ENCODE measurements around the gene UBE2D2.
A peak's percentile ranks its signal among the peaks of the same experiment; 100 is the strongest.

UBE2D2 gene

DNA sequence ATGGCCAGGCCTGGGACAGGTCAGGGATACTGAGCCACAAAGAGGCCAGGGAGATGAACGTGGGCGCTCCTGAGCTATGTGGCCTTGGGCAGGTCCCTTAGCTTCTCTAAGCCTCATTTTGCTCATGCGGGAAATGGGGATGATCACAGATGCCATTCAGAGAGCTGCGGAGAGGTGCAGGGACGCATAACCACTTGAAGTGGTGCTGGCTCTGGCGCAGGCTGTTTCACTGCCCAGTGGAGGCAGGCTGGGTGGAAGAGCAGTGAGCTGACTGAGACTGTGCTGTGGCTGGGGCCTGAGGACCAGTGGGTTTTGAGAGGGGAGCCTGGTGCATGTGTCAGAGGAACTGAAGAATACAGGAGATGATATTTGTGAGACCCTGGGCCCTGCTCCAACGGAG, 105.4 kb downstream of the UBE2D2 start:
- Histone ChIP-seq H3K27ac (ENCODE audit: low read depth, low read length) (no peak overlapping the region), H3K4me3 (ENCODE audit: low read length) (no peak overlapping the region), H3K27me3 (ENCODE audit: insufficient read depth, low read length) (no peaks in the 10 kb centered on the region), H3K9ac (ENCODE audit: low read depth, low read length) (no peak overlapping the region), H3K9me3 (ENCODE audit: insufficient read depth, low read depth, low read length) (no peaks in the 10 kb centered on the region), H3K4me1 (ENCODE audit: insufficient read depth, low read length) (peaks cover 26% of the 10 kb centered on the region), H3K36me3 (ENCODE audit: insufficient read depth, low read length) (peaks cover 5% of the 10 kb centered on the region; the same call in 1 of the 2 replicates)
- 88% methylated on average over 7 of the region's 7 CpGs for WGBS

DNA sequence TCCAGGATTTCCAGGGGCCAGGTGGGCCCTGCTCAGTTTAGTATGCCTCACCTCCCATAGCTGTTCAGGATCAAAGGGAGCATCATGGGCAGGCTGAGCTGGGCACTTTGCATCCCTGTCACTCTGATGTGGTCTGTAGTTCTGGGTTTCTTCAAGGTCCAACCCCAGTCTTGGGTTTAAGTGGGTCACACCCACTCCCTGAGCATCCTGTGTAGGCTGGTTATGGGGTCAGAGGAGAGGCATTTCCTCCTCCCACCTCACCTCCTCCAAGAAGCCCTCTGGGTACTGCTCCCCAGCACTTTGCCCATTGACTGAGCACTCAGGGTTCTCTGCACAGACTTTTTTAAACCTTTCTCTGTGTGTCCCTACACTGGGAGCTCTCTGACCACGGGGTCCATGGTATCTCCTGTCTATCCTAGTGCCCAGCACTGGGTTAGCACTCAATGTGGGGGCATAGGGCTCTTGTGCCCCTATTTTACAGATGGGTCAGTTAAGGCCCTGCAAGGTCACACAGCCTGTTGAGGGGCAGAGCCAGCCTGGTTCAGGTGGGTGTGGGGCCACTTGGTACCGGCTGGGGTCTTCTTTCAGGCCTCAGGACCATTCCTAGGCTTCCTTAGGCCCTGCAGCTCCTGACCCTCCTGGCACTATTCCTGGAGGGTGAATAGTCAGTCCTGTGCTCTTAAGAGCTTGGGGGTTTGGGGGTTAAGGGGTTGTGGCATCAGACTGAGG, 106.0 kb downstream of the UBE2D2 start:
- 81% methylated on average over 2 of the region's 2 CpGs for WGBS
- peaks cover 26% of the 10 kb centered on the region for H3K4me1 ChIP-seq (ENCODE audit: insufficient read depth, low read length)
- H3K9me3 ChIP-seq (ENCODE audit: insufficient read depth, low read depth, low read length) = no peaks in the 10 kb centered on the region
- no peak overlapping the region for H3K27ac ChIP-seq (ENCODE audit: low read depth, low read length)
- H3K27me3 ChIP-seq (ENCODE audit: insufficient read depth, low read length) = no peaks in the 10 kb centered on the region
- H3K4me3 ChIP-seq (ENCODE audit: low read length) = no peak overlapping the region
- no peak overlapping the region for H3K9ac ChIP-seq (ENCODE audit: low read depth, low read length)
- H3K36me3 ChIP-seq (ENCODE audit: insufficient read depth, low read length) = peaks cover 5% of the 10 kb centered on the region; the same call in 1 of the 2 replicates

DNA sequence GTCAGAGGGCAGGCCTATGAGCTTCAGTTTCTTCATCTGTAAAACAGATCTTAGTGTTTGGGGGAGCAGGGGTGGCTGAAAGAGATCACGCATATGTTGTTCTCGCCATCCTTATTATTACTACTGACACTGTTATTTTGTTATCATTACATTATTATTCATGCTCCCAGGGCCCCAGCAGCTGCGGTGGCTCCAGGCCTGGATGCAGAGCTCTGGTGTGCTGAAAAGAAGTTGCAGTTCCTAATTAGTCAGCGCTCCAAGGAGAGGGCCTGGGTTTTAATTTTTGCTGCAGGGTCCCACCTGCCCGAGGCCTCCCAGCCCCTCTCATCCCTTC, 106.6 kb downstream of the UBE2D2 start:
- Histone ChIP-seq H3K4me1 (ENCODE audit: insufficient read depth, low read length) (peaks cover 26% of the 10 kb centered on the region), H3K27ac (ENCODE audit: low read depth, low read length) (no peak overlapping the region), H3K9ac (ENCODE audit: low read depth, low read length) (no peak overlapping the region), H3K4me3 (ENCODE audit: low read length) (no peak overlapping the region), H3K27me3 (ENCODE audit: insufficient read depth, low read length) (no peaks in the 10 kb centered on the region), H3K9me3 (ENCODE audit: insufficient read depth, low read depth, low read length) (no peaks in the 10 kb centered on the region), H3K36me3 (ENCODE audit: insufficient read depth, low read length) (peaks cover 5% of the 10 kb centered on the region; the same call in 1 of the 2 replicates)
- 70% methylated on average over 3 of the region's 5 CpGs for WGBS

DNA sequence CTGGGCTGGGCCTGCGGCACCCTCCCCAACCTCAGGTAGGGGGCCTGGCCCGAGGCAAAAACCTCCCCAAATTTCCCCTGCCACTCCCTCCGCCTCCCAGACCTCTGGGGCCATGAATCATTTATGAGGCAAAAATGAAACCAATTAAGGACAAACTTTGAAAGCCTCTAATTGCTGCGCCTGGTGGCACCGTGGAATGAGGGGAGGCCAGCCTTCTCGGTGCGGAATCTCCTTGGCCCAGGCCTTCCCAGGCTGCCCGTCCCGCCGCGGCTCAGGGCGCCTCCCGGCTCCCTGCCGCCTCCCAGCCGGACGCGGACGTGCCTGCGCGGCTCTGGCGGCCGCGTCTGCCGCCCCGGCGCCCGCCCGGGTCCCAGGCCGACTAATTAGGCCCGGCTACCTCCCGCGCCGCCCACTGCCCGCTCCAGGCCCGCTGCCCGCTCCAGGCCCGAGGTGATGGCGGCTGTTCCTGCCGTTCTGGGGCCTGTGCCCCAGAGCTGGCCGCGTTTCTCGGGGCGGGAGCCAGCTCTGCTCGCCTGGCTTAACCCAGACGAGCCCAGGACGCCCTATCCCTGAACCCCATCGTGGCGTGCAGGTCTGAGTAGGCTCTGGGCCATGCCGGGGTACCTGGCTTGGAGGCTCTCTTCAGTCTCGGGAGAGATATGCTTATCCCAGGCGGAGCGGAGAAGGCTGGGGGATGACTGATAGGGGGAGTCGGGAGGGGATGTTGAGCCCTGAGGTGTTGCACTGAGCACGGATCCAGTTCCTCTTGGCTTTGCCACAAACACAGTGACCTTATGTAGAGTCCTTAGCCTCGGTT, 107.1 kb downstream of the UBE2D2 start:
- Histone ChIP-seq H3K27ac (ENCODE audit: low read depth, low read length) (no peak overlapping the region), H3K36me3 (ENCODE audit: insufficient read depth, low read length) (peaks cover 5% of the 10 kb centered on the region; the same call in 1 of the 2 replicates), H3K4me3 (ENCODE audit: low read length) (no peak overlapping the region), H3K9ac (ENCODE audit: low read depth, low read length) (no peak overlapping the region), H3K27me3 (ENCODE audit: insufficient read depth, low read length) (no peaks in the 10 kb centered on the region), H3K9me3 (ENCODE audit: insufficient read depth, low read depth, low read length) (no peaks in the 10 kb centered on the region), H3K4me1 (ENCODE audit: insufficient read depth, low read length) (peaks cover 24% of the 10 kb centered on the region)
- 77% methylated on average over 55 of the region's 55 CpGs for WGBS

- Histone ChIP-seq H3K4me1 (ENCODE audit: insufficient read depth, low read length) (peaks cover 23% of the 10 kb centered on the region), H3K9ac (ENCODE audit: low read depth, low read length) (no peak overlapping the region), H3K27ac (ENCODE audit: low read depth, low read length) (no peak overlapping the region), H3K9me3 (ENCODE audit: insufficient read depth, low read depth, low read length) (no peaks in the 10 kb centered on the region), H3K27me3 (ENCODE audit: insufficient read depth, low read length) (no peaks in the 10 kb centered on the region), H3K4me3 (ENCODE audit: low read length) (no peak overlapping the region), H3K36me3 (ENCODE audit: insufficient read depth, low read length) (peaks cover 5% of the 10 kb centered on the region; the same call in 1 of the 2 replicates)
- WGBS = 86% methylated on average over 14 of the region's 18 CpGs
Measured at GRCh38 chr5:139668924-139669661, 108.0 kb downstream of the UBE2D2 start.

DNA sequence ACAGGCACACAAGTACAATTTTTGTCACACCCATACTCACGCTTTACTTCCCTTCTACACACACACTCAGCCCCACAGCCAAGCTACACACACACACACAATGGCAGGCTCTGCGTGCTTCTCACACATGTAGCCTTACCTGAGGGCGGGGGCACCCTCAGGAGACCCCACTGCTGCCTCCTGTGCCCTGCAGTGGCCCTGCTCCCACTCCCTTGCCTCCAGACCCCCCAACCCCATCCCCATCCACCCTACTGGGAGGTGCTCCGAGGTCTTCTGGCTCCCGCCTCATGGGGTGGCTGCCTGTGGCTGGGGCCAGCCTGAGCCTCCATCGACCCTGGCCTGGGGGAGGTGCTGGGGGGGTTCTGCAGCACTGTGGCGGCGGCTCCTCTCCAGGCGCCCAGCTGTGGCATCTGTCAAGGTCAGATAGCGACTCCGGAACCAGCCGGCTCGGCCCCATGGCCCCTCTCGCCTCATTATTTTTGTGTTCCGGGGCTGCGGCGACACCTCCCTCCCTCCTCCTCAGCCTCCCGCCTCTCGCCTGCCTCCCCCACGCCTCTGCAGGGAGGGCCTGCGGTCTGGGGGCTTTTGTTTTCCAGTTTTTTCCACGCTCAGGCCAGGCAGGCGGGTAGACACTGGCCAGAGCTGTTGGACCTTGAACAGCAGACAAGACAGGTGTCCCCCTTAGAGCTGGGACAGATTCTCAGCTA, 108.7 kb downstream of the UBE2D2 start:
- Histone ChIP-seq H3K27me3 (ENCODE audit: insufficient read depth, low read length) (no peaks in the 10 kb centered on the region), H3K27ac (ENCODE audit: low read depth, low read length) (no peak overlapping the region), H3K9me3 (ENCODE audit: insufficient read depth, low read depth, low read length) (no peaks in the 10 kb centered on the region), H3K4me1 (ENCODE audit: insufficient read depth, low read length) (peaks cover 23% of the 10 kb centered on the region), H3K36me3 (ENCODE audit: insufficient read depth, low read length) (peaks cover under 1% of the 10 kb centered on the region; the same call in 1 of the 2 replicates), H3K9ac (ENCODE audit: low read depth, low read length) (no peak overlapping the region), H3K4me3 (ENCODE audit: low read length) (no peak overlapping the region)
- 48% methylated on average over 23 of the region's 23 CpGs for WGBS

DNA sequence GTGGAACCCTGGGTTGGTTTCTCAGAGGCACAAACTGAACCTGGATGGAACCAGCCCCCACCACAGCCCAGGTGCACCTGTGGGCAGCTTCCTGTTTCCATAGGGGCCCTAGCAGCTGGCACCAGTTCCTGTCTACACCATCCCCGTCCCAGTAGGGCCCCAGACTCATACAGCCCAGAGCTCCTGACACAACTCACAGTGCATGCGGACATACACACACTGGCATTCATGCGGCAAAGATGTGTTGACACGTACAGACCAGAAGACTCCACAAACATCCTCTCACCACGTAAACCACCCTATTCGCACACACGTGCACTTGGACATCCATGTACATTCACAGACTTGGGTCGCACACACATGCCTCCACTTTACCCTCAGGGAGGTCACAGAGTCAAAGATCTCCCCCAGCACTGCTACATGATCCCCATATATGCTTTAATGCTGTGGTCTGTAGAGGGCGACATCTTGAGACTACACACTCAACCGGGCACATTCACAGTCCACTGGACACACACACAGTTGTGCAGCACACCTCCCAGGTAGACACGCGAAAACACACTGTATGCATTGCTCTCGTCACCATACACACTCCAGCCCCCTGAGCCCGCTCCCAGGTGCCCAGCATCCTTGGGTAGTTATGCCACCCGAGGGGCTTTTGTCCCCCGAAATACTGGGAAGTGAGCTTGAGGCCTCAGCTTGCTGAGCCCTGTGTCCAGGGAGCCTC, 109.4 kb downstream of the UBE2D2 start:
- Histone ChIP-seq H3K4me1 (ENCODE audit: insufficient read depth, low read length) (peaks cover 23% of the 10 kb centered on the region), H3K9ac (ENCODE audit: low read depth, low read length) (no peak overlapping the region), H3K27me3 (ENCODE audit: insufficient read depth, low read length) (no peaks in the 10 kb centered on the region), H3K4me3 (ENCODE audit: low read length) (no peak overlapping the region), H3K9me3 (ENCODE audit: insufficient read depth, low read depth, low read length) (no peaks in the 10 kb centered on the region), H3K27ac (ENCODE audit: low read depth, low read length) (no peak overlapping the region), H3K36me3 (ENCODE audit: insufficient read depth, low read length) (no peaks in the 10 kb centered on the region)
- WGBS = 90% methylated on average over 16 of the region's 16 CpGs

- Histone ChIP-seq H3K9me3 (ENCODE audit: insufficient read depth, low read depth, low read length) (no peaks in the 10 kb centered on the region), H3K4me1 (ENCODE audit: insufficient read depth, low read length) (peaks cover 23% of the 10 kb centered on the region), H3K27me3 (ENCODE audit: insufficient read depth, low read length) (no peaks in the 10 kb centered on the region), H3K4me3 (ENCODE audit: low read length) (no peak overlapping the region), H3K36me3 (ENCODE audit: insufficient read depth, low read length) (no peaks in the 10 kb centered on the region), H3K27ac (ENCODE audit: low read depth, low read length) (peak overlapping the region; percentile 6; the same call in 1 of the 2 replicates), H3K9ac (ENCODE audit: low read depth, low read length) (no peak overlapping the region)
- 65% methylated on average over 19 of the region's 20 CpGs for WGBS
Measured at GRCh38 chr5:139671096-139671841, 110.1 kb downstream of the UBE2D2 start.

GRCh38 chr5:139675213-139675612, 114.1 kb downstream of the UBE2D2 start:
- Histone ChIP-seq H3K27ac (ENCODE audit: low read depth, low read length) (no peak overlapping the region), H3K9me3 (ENCODE audit: insufficient read depth, low read depth, low read length) (no peaks in the 10 kb centered on the region), H3K9ac (ENCODE audit: low read depth, low read length) (no peak overlapping the region), H3K4me1 (ENCODE audit: insufficient read depth, low read length) (peaks cover 27% of the 10 kb centered on the region), H3K27me3 (ENCODE audit: insufficient read depth, low read length) (no peaks in the 10 kb centered on the region), H3K4me3 (ENCODE audit: low read length) (no peak overlapping the region), H3K36me3 (ENCODE audit: insufficient read depth, low read length) (peaks cover 6% of the 10 kb centered on the region)
- WGBS = 89% methylated on average over 4 of the region's 4 CpGs

- Histone ChIP-seq H3K27me3 (ENCODE audit: insufficient read depth, low read length) (no peaks in the 10 kb centered on the region), H3K4me3 (ENCODE audit: low read length) (no peak overlapping the region), H3K36me3 (ENCODE audit: insufficient read depth, low read length) (peaks cover 12% of the 10 kb centered on the region), H3K9ac (ENCODE audit: low read depth, low read length) (no peak overlapping the region), H3K4me1 (ENCODE audit: insufficient read depth, low read length) (peaks cover 21% of the 10 kb centered on the region), H3K9me3 (ENCODE audit: insufficient read depth, low read depth, low read length) (no peaks in the 10 kb centered on the region), H3K27ac (ENCODE audit: low read depth, low read length) (no peak overlapping the region)
- 86% methylated on average over 4 of the region's 4 CpGs for WGBS
Measured at GRCh38 chr5:139675825-139676224, 114.7 kb downstream of the UBE2D2 start.
